Activated CD8-positive, alpha-beta T cell treated with anti-CD3 and anti-CD28 coated beads for 36 hours (primary cell): Measurements from ENCODE around the gene B3GAT1. TPM values are rescaled to one million over a fixed set of nuclear protein-coding genes. Genes with fewer than 3 reads are reported as not detected.

Source experiments
- ATAC-seq: fragments of 200-7000 bp; cut with Tn5 transposase; one replicate; pipeline ENCODE4 v1.10.0; 2021; ENCODE audit warnings: mild to moderate bottlenecking, moderate library complexity
- CTCF ChIA-PET: fragments of 350-600 bp; sonication (Branson Sonifier 250); formaldehyde crosslinking; loops from one replicate; lab custom pipeline; 2021; ENCODE audit warnings: antibody characterized with exemption; lab: Charles Lee
- POLR2A ChIA-PET: fragments of 350-600 bp; sonication (Branson Sonifier 250); formaldehyde crosslinking; loops from one replicate; lab custom pipeline; 2021; ENCODE audit warnings: antibody characterized with exemption; lab: Charles Lee
- DNase-seq: peaks from one replicate; pipeline ENCODE4 v3.0.0-alpha.2; 2020
- H3K27ac Mint-ChIP-seq: one replicate; pipeline ENCODE4 v1.8.0; 2021; ENCODE audit warnings: mild to moderate bottlenecking, mixed read lengths
- H3K27me3 Mint-ChIP-seq: one replicate; pipeline ENCODE4 v1.8.0; 2021; ENCODE audit warnings: mixed read lengths
- H3K36me3 Mint-ChIP-seq: one replicate; pipeline ENCODE4 v1.8.0; 2021; ENCODE audit warnings: low read depth, mixed read lengths
- H3K4me1 Mint-ChIP-seq: one replicate; pipeline ENCODE4 v1.8.0; 2021; ENCODE audit warnings: low read depth, mixed read lengths
- H3K4me3 Mint-ChIP-seq: one replicate; pipeline ENCODE4 v1.8.0; 2021; ENCODE audit warnings: mild to moderate bottlenecking, moderate library complexity, mixed read lengths
- H3K9me3 Mint-ChIP-seq: one replicate; pipeline ENCODE4 v1.8.0; 2021; ENCODE audit warnings: mixed read lengths
- CTCF ChIP-seq: fragments of 200-600 bp; IDR thresholded peaks from one replicate; pipeline ENCODE4 v1.8.0; 2022; ENCODE audit warnings: antibody characterized with exemption, mild to moderate bottlenecking
- intact Hi-C: fragments of 100-400 bp; cut with micrococcal nuclease; formaldehyde crosslinking; loops from one replicate; pipeline ENCODE4 v1.10.0; 2022
- total RNA-seq, 2 experiments: library from RNA; stranded (reverse); gene quantifications; one replicate each; pipeline ENCODE4 v1.2.3, GENCODE V29; 2021

The B3GAT1 gene
- total RNA-seq, 2 experiments from 2014 or later = 0.07 TPM; not detected in 1

GRCh38 chr11:134355656-134356055 is 56.4 kb downstream of the B3GAT1 start:
- peaks cover 6% of the 10 kb centered on the region for H3K36me3 Mint-ChIP-seq
- DNase-seq (no peak), ATAC-seq (no peak)
- no peak overlapping the region for H3K27ac Mint-ChIP-seq
- no peak for TF ChIP-seq CTCF
- peaks cover 5% of the 10 kb centered on the region for H3K27me3 Mint-ChIP-seq
- H3K4me3 Mint-ChIP-seq = no peak overlapping the region
- CTCF ChIA-PET = interaction anchor here (1.0 kb wide), 1 partner anchor 15 kb away, joined by 3 read pairs; no protein-coding TSS in a partner anchor
- peaks cover 5% of the 10 kb centered on the region for H3K4me1 Mint-ChIP-seq
- intact Hi-C loops = no loop called here
- H3K9me3 Mint-ChIP-seq = no peaks in the 10 kb centered on the region
- POLR2A ChIA-PET = no interaction called here

- TF ChIP-seq CTCF = no peak
- Mint-ChIP-seq H3K27ac (no peak overlapping the region), H3K27me3 (peaks cover 4% of the 10 kb centered on the region), H3K36me3 (peaks cover 6% of the 10 kb centered on the region), H3K9me3 (no peaks in the 10 kb centered on the region), H3K4me1 (peaks cover 4% of the 10 kb centered on the region), H3K4me3 (no peak overlapping the region)
- intact Hi-C loops = no loop called here
- ChIA-PET POLR2A (no interaction called here), CTCF (no interaction called here)
- no peak for DNase-seq
- no peak for ATAC-seq
Measured at GRCh38 chr11:134355136-134355535, 56.9 kb downstream of the B3GAT1 start.

GRCh38 chr11:134352111-134352510 is 59.9 kb downstream of the B3GAT1 start:
- Mint-ChIP-seq H3K27ac (no peak overlapping the region), H3K4me1 (peaks cover 10% of the 10 kb centered on the region), H3K9me3 (no peaks in the 10 kb centered on the region), H3K36me3 (peaks cover 4% of the 10 kb centered on the region), H3K27me3 (no peaks in the 10 kb centered on the region), H3K4me3 (no peak overlapping the region)
- intact Hi-C loops = no loop called here
- ChIA-PET CTCF (no interaction called here), POLR2A (no interaction called here)
- ATAC-seq (no peak), DNase-seq (no peak)
- TF ChIP-seq CTCF = no peak

- no peak for DNase-seq
- TF ChIP-seq CTCF = no peak
- POLR2A ChIA-PET = interaction anchor here (1.1 kb wide), 1 partner anchor 9 kb away, joined by 5 read pairs; no protein-coding TSS in a partner anchor
- Mint-ChIP-seq H3K27ac (no peak overlapping the region), H3K4me1 (peaks cover 10% of the 10 kb centered on the region), H3K27me3 (no peaks in the 10 kb centered on the region), H3K9me3 (no peaks in the 10 kb centered on the region), H3K36me3 (peaks cover 4% of the 10 kb centered on the region), H3K4me3 (no peak overlapping the region)
- CTCF ChIA-PET = no interaction called here
- no peak for ATAC-seq
- intact Hi-C loops = no loop called here
Measured at GRCh38 chr11:134350381-134350780, 61.7 kb downstream of the B3GAT1 start.

GRCh38 chr11:134349802-134350355 is 62.2 kb downstream of the B3GAT1 start:
- no peak for DNase-seq
- CTCF ChIA-PET = interaction anchor here (1.5 kb wide), 1 partner anchor 74 kb away, joined by 5 read pairs; the partner anchor contains the start of gene GLB1L3
- no peak overlapping the region for H3K4me3 Mint-ChIP-seq

More at GRCh38 chr11:134349802-134350355, 62.2 kb downstream of the B3GAT1 start:
- H3K27ac Mint-ChIP-seq = no peak overlapping the region
- H3K4me1 Mint-ChIP-seq = peaks cover 10% of the 10 kb centered on the region
- intact Hi-C loops = no loop called here
- no peaks in the 10 kb centered on the region for H3K9me3 Mint-ChIP-seq
- H3K36me3 Mint-ChIP-seq = peaks cover 4% of the 10 kb centered on the region
- ATAC-seq = no peak
- H3K27me3 Mint-ChIP-seq = no peaks in the 10 kb centered on the region
- POLR2A ChIA-PET = interaction anchor here (1.1 kb wide), 1 partner anchor 10 kb away, joined by 5 read pairs; no protein-coding TSS in a partner anchor
- no peak for TF ChIP-seq CTCF
